Activated CD4-positive, alpha-beta memory T cell treated with anti-CD3 and anti-CD28 coated beads, Interleukin-2, amount 10 ng/mL, durations not matched to agents 7 days and 5 days (primary cell): ENCODE data around the gene TFF1. TPM values are rescaled to one million over a fixed set of nuclear protein-coding genes. Genes with fewer than 3 reads are reported as not detected.

Experiments
- CTCF ChIA-PET: fragments of 350-600 bp; sonication (Branson Sonifier 250); formaldehyde crosslinking; loops from one replicate; lab custom pipeline; 2021; ENCODE audit warnings: antibody characterized with exemption, inconsistent platforms; lab: Charles Lee
- POLR2A ChIA-PET: fragments of 350-600 bp; sonication (Branson Sonifier 250); formaldehyde crosslinking; loops from one replicate; lab custom pipeline; 2021; ENCODE audit warnings: antibody characterized with exemption; lab: Charles Lee
- DNase-seq: peaks from one replicate; pipeline ENCODE4 v3.0.0-alpha.2; 2020
- H3K27ac Mint-ChIP-seq: one replicate; pipeline ENCODE4 v1.8.0; 2021; ENCODE audit warnings: mild to moderate bottlenecking, mixed read lengths
- H3K27me3 Mint-ChIP-seq: one replicate; pipeline ENCODE4 v1.8.0; 2021; ENCODE audit warnings: mixed read lengths
- H3K36me3 Mint-ChIP-seq: one replicate; pipeline ENCODE4 v1.8.0; 2021; ENCODE audit warnings: low read depth, mixed read lengths
- H3K4me1 Mint-ChIP-seq: one replicate; pipeline ENCODE4 v1.8.0; 2021; ENCODE audit warnings: mixed read lengths
- H3K4me3 Mint-ChIP-seq: one replicate; pipeline ENCODE4 v1.8.0; 2021; ENCODE audit warnings: mild to moderate bottlenecking, mixed read lengths
- H3K9me3 Mint-ChIP-seq: one replicate; pipeline ENCODE4 v1.8.0; 2021; ENCODE audit warnings: mixed read lengths
- total RNA-seq, 2 experiments: library from RNA; stranded (reverse); gene quantifications; one replicate each; pipeline ENCODE4 v1.2.3, GENCODE V29; 2021

The TFF1 gene
- total RNA-seq, 2 experiments from 2014 or later, result not detected

DNA sequence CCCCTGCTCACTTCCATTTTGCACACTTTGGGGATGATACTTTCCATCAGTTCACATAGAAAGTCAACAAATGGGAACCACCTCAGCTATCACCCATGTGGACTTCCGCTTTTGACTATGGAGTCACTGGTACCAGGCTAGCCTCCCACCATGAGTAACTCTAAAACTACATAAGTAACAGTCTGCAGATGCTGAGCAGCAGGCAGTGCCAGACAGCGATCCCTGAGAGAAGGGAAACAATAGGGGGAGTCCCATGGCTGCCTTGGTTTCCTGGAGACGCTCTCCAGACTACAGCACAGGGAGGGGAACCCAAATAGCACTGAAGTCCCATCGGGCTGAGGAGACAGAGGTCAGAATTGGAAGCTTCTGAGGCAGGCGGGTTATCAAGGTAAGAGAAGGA is 12.7 kb downstream of the TFF1 start:
- Mint-ChIP-seq H3K36me3 (peaks cover 6% of the 10 kb centered on the region), H3K27ac (no peak overlapping the region), H3K4me3 (no peak overlapping the region), H3K27me3 (peaks cover 35% of the 10 kb centered on the region), H3K4me1 (no peaks in the 10 kb centered on the region), H3K9me3 (peaks cover 23% of the 10 kb centered on the region)
- ChIA-PET CTCF (no interaction called here), POLR2A (no interaction called here)
- DNase-seq, result no peak

DNA sequence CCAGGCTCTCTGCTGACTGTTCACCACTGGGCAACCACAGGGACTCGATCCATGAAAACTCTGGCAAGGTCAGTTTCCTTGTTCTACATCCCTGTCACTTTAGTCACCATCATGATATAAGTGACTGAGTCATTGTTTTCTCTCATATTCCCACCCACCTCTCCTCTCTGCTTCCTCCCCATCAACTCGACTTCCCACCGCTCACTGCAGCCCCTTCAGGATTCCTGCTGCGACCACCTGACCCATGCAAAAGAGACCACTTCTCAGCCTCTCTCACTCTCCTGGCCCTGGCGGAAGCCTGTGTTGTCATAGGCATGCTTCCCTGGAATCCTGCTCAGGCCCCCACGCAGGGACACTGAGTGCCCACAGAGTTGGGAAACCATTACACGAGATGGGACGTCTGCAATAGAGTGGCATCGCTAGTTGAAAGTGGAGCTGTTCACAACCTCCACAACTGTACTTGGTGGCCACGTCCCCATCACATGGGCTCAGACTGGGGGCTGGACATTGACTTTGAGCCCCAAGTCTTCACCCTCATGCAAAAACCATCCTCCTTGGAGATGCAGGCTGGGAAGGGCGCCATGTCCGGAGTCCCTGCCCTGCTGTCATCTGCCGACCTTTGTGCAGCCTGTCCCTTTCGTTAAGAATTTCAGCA is 13.8 kb downstream of the TFF1 start:
- POLR2A ChIA-PET, result no interaction called here
- DNase-seq, result no peak
- H3K9me3 Mint-ChIP-seq, result peaks cover 21% of the 10 kb centered on the region

DNA sequence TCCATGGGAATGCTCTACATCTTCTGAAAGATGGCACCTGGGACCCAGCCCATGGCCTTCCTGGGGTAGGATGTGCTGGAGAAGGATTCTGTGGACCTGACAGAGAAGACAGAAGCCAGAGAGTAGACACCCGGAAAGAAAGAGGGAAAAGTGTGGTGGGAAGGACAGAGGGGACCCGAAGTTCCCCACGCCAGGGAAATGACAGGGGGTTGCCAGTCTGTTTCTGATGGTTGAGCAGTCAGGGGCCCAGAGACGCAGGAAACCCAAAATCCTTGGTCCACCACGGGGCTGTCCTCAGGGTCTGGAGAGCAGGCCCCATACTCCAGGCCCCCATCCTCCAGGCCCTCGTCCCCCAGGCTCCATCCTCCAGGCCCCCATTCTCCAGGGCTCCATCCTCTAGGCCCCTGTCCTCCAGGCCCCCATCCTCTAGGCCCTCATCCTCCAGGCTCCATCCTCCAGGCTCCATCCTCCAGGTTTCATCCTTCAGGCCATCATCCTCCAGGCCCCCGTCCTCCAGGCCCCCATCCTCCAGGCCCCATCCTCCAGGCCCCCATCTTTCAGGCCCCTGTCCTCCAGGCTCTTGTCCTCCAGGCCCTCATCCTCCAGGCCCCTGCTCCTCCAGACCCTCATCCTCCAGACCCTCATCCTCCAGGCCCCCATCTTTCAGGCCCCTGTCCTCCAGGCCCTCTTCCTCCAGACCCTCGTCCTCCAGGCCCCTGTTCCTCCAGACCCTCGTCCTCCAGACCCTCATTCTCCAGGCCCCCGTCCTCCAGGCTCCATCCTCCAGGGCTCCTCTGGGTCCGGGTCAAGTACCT is 14.5 kb downstream of the TFF1 start:
- DNase-seq, result no peak
- H3K36me3 Mint-ChIP-seq, result peaks cover 6% of the 10 kb centered on the region
- H3K27ac Mint-ChIP-seq, result no peak overlapping the region
- no peak overlapping the region for H3K4me3 Mint-ChIP-seq
- peaks cover 24% of the 10 kb centered on the region for H3K27me3 Mint-ChIP-seq
- peaks cover 16% of the 10 kb centered on the region for H3K9me3 Mint-ChIP-seq
- H3K4me1 Mint-ChIP-seq, result no peaks in the 10 kb centered on the region
- ChIA-PET CTCF (no interaction called here), POLR2A (no interaction called here)

More for the DNA sequence above, 13.8 kb downstream of the TFF1 start:
- Mint-ChIP-seq H3K4me1 (no peaks in the 10 kb centered on the region), H3K36me3 (peaks cover 6% of the 10 kb centered on the region), H3K27ac (no peak overlapping the region), H3K27me3 (peaks cover 31% of the 10 kb centered on the region), H3K4me3 (no peak overlapping the region)
- CTCF ChIA-PET, result no interaction called here

DNA sequence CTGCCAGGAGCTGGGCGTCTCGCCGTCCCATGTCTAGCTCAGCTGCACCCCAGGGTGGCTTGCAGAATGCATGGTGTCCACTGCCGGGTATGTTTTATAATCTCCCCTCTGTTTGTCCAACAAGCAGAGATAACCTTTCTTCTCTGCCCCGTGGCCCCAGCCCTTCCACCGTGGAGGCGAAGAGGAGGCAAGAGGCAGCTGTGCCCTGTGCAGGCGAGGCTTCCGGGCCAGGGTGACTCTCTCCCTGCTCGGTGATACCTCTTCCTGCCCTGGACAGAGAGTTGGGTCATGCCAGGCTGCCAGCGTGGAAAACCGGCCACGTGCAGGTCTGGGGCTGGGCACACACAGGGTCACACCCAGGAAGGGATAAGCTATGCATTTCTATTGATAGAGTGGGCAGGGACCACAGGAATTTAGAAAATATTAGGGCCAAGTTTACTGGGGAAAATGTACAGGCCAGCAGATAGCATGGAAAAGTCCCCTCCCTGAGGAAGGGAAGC is 15.4 kb downstream of the TFF1 start, which contains the start of gene TFF2:
Gene TFF2 (minus strand): TSS at position 68 of the 500 bp plus-strand sequence. CDS start 37 bp downstream, at position 31.
- no peak within 1 kb of the TSS for H3K4me3 Mint-ChIP-seq
- H3K27me3 Mint-ChIP-seq, result peaks cover 19% of the 10 kb centered on the region
- ChIA-PET POLR2A (no interaction called here), CTCF (no interaction called here)
- H3K36me3 Mint-ChIP-seq, result peaks cover 6% of the 10 kb centered on the region
- DNase-seq, result no peak
- no peaks in the 10 kb centered on the region for H3K4me1 Mint-ChIP-seq
- H3K27ac Mint-ChIP-seq, result no peak within 1 kb of the TSS
- peaks cover 13% of the 10 kb centered on the region for H3K9me3 Mint-ChIP-seq

DNA sequence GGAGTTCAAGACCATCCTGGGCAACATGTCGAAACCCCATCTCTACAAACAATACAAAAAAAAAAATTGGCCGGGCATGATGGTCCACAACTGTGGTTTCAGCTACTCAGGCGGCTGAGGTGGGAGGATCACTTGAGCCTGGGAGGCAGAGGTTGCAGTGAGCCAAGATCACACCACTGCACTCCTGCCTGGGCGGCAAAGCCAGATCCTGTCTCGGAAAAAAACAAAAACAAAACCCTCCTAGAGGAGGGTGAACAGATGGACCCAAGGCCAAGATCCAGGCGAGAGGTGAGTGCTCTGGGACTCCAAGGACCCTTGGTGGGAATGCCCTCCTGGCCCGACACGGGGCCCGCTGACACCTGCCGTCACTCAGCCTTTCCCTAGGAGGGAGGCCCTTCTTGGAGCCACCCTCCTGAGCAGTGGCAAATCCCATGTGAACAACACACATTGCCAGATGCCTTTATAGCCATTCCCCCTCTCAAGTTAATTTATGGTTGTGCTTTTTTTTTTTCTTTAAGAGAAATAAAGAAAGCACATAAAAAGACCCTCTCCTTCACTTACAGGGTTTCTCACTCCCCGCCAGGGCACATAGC is 15.9 kb downstream of the TFF1 start:
- no peaks in the 10 kb centered on the region for H3K4me1 Mint-ChIP-seq
- peaks cover 6% of the 10 kb centered on the region for H3K36me3 Mint-ChIP-seq
- peaks cover 15% of the 10 kb centered on the region for H3K27me3 Mint-ChIP-seq
- ChIA-PET CTCF (no interaction called here), POLR2A (no interaction called here)
- no peak overlapping the region for H3K4me3 Mint-ChIP-seq
- H3K27ac Mint-ChIP-seq, result no peak overlapping the region
- DNase-seq, result no peak
- peaks cover 10% of the 10 kb centered on the region for H3K9me3 Mint-ChIP-seq

DNA sequence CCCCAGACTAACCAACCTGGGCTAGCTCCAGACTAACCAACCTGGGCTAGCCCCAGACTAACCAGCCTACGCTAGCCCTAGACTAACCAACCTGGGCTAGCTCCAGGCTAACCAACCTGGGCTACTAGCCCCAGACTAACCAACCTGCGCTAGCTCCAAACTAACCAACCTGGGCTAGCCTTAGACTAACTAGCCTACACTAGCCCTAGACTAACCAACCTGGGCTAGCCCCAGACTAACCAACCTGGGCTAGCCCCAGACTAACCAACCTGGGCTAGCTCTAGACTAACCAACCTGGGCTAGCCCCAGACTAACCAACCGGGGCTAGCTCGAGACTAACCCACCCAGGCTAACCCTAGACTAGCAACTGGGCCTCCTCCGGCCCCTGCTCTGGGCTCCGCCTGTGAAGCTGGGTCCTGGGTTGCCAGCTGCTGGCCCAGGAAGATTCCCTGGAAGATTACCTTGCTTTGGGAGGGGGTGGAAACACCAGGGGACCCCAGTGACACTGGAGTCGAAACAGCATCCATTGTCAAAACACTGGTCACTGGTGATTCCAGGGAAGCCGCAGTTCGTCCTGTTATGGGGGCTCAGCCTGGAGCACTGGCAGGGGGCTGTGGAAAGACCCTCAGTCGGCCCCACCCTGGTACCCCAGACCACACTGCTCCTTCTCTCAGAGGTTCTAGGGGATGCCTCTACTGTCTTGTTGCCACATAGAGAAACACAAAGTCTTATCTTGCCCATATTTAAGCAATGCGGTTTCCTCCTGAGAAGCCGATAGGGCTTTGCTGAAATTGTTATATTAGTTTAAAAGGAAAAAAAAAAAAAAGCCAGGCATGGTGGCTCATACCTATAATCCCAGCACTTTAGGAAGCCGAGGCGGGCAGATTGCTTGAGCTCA is 16.7 kb downstream of the TFF1 start:
- no peak overlapping the region for H3K27ac Mint-ChIP-seq
- H3K27me3 Mint-ChIP-seq, result peaks cover 13% of the 10 kb centered on the region
- ChIA-PET POLR2A (no interaction called here), CTCF (no interaction called here)
- no peak for DNase-seq
- H3K9me3 Mint-ChIP-seq, result peaks cover 7% of the 10 kb centered on the region
- H3K4me3 Mint-ChIP-seq, result no peak overlapping the region
- H3K4me1 Mint-ChIP-seq, result no peaks in the 10 kb centered on the region
- H3K36me3 Mint-ChIP-seq, result peaks cover 6% of the 10 kb centered on the region

DNA sequence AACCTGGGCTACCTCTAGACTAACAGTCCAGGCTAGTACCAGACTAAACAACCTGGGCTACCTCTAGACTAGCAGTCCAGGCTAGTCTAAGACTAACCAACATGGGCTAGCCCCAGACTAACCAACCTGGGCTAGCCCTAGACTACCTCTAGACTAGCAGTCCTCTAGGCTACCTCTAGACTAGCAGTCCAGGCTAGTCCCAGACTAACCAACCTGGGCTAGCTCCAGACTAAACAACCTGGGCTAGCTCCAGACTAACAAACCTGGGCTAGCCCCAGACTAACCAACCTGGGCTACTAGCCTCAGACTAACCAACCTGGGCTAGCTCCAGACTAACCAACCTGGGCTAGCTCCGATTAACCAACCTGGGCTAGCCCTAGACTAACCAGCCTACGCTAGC is 17.6 kb downstream of the TFF1 start:
- Mint-ChIP-seq H3K36me3 (peaks cover 5% of the 10 kb centered on the region), H3K27me3 (peaks cover 9% of the 10 kb centered on the region)

DNA sequence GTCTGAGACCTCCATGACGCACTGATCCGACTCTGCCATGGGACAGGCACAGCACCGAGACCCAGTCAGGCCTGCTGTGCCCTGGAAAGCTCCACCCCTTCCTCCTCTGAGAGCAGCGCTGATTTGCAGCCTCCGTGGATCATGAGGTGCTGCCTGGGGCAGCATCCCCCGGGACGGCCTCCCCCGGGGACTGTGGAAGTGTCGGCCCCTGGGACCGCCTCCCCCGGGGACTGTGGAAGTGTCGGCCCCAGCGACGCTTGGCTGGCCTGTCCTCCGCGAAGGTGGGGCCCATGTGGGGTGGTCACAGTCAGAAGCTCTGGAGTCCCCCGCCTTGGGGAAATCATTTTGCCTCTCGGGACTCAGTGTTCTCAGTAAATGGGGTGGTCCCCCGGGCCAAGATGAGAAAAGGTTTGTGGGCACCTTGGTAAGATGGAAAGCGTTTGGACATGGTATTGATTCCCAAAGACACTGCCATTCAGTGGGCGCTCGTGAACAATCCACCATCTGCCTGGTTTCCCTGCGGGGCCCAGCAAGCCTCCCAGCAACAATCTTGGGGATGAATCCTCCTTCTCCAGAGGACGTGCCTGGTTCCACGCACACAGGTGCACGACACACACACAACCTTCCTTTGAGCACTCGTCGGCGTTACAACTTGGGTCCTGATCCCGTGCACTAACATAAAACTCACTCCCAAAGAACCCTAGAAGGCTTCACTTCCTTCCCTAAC is 18.6 kb downstream of the TFF1 start:
- ChIA-PET POLR2A (no interaction called here), CTCF (no interaction called here)
- no peaks in the 10 kb centered on the region for H3K27me3 Mint-ChIP-seq
- no peaks in the 10 kb centered on the region for H3K36me3 Mint-ChIP-seq
- no peak overlapping the region for H3K4me3 Mint-ChIP-seq
- H3K4me1 Mint-ChIP-seq, result no peaks in the 10 kb centered on the region
- DNase-seq, result no peak
- no peak overlapping the region for H3K27ac Mint-ChIP-seq
- no peaks in the 10 kb centered on the region for H3K9me3 Mint-ChIP-seq

More for the DNA sequence above, 17.6 kb downstream of the TFF1 start:
- no peak for DNase-seq
- ChIA-PET POLR2A (no interaction called here), CTCF (no interaction called here)
- no peaks in the 10 kb centered on the region for H3K4me1 Mint-ChIP-seq
- H3K27ac Mint-ChIP-seq, result no peak overlapping the region
- no peak overlapping the region for H3K4me3 Mint-ChIP-seq
- peaks cover 4% of the 10 kb centered on the region for H3K9me3 Mint-ChIP-seq

DNA sequence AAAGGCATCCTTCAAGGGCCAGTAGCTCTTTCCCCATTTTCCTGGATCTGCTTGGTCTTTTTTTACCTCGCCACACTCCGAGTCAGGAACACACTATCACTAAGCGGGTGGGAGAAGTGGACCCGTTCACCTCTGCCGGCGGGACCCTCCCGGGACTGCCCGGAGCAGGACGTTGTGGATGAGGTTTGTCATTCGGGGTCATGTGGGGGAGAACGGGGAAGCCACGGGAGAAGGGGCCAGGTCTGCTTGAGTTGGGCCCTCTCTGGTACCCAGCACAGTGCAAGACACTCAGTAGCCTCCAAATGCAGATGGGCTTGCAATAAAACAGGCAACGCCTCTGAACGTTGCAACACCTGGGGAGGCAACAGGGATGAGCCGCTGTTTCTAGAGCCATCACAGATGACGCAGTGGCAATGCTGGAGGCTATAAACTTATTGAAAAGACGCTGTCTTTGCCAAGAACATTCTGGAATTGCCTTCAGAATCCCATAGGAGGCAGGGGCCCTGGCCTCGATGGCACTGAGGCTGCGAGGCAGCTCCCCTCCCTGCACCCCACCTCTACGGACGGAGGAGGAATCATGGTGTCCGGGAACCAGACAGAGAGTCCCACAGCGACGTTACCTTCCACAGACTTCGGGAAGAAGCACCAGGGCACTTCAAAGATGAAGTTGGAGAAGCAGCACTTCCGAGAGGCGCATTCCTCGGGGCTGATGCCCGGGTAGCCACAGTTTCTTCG is 19.3 kb downstream of the TFF1 start:
- CTCF ChIA-PET, result no interaction called here
- Mint-ChIP-seq H3K4me3 (no peak overlapping the region), H3K36me3 (no peaks in the 10 kb centered on the region), H3K4me1 (no peaks in the 10 kb centered on the region), H3K27ac (no peak overlapping the region), H3K27me3 (no peaks in the 10 kb centered on the region), H3K9me3 (no peaks in the 10 kb centered on the region)
- POLR2A ChIA-PET, result no interaction called here
- DNase-seq, result peak; percentile 7

DNA sequence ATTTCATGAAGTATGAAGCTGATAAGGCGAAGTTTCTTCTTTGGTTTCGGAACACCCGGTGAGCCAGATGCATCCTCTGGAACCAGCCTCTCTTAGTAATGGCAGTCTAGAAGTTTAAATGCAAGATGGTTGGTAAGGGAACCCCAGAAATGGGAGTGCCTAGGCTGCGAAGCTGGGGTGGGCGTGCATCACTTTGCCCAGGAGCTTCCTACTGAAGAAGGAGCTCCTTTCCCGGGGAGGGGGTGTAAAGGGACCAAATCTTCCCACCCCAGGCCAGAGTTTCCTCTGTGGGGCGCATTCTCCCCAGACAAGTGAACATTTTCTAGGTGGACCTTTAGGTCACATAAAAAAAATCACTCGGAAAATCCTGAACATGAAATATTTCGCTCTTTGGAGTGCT is 19.9 kb downstream of the TFF1 start:
- H3K27me3 Mint-ChIP-seq, result no peaks in the 10 kb centered on the region
- ChIA-PET CTCF (no interaction called here), POLR2A (no interaction called here)
- no peak overlapping the region for H3K27ac Mint-ChIP-seq
- no peak overlapping the region for H3K4me3 Mint-ChIP-seq
- H3K9me3 Mint-ChIP-seq, result no peaks in the 10 kb centered on the region
- no peaks in the 10 kb centered on the region for H3K4me1 Mint-ChIP-seq
- no peak for DNase-seq
- H3K36me3 Mint-ChIP-seq, result no peaks in the 10 kb centered on the region

DNA sequence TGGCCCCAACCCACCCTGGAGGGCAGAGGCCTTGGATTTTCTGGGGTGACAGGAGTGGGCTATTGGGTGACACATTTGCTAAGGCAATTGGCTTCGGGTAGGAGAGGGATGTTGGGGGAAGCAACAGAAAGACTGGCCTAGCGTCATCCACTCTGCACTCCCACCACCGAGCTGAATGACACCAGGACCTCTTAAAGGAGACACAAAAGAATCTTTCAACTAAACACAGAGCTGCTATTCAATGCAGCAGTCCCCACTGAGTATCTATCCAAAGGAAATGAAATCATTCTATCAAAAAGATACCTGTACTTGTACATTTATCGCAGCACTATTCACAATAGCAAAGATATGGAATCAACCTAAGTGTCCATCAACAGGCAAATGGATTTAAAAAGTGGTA is 21.7 kb downstream of the TFF1 start:
- Mint-ChIP-seq H3K36me3 (no peaks in the 10 kb centered on the region), H3K4me3 (no peak overlapping the region), H3K9me3 (no peaks in the 10 kb centered on the region), H3K4me1 (no peaks in the 10 kb centered on the region), H3K27me3 (no peaks in the 10 kb centered on the region), H3K27ac (no peak overlapping the region)
- ChIA-PET CTCF (interaction anchor here (0.7 kb wide), 1 partner anchor 124 kb away, joined by 3 read pairs; no protein-coding TSS in a partner anchor), POLR2A (no interaction called here)
- DNase-seq, result peak; percentile 8
